Measurements from ENCODE around the gene C11orf98.
A peak's percentile ranks its signal among the peaks of the same experiment; 100 is the strongest.
"Not testable (repeated sequence)": the region's sequence is repeated elsewhere in the genome, so short reads cannot be mapped to it uniquely, and the experiment has no call there.

Gene C11orf98

DNA sequence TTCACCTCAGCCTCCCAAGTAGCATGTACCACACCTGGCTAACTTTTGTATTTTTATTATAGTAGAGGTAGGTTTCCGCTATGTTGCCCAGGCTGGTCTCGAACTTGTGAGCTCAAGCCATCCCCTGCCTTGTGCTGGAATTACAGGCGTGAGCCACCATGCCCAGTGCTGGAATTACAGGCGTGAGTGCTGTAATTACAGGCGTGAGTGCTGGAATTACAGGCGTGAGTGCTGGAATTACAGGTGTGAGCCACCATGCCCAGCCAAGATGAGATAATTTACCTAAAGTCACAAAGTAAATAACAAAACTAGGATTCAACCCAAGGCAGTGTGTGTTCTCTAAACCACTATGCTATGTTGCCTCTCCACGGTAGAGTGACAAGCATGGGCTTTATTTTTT lies 17.5 kb upstream of the C11orf98 start:
- DNase-seq (ENCODE audit: low read depth): no peak

DNA sequence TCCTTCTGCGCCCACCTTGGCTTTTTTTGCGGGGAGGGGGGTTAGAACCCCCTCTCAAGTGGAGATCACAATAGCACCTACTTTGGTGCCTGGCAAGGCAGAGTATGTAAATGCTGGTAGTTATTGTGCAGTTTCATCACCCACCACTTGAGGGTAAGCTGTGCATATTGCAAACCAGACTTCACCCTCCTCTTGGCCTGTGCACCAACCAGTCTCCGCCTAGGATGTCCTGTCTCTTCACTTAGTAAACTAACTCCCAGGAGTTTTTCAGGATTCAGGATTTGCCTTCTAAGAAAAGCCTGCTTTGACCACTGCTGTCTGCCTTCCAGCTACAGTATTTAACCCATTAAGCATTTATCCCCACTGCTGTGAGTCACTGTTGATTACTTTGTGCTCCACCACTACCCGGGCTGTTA lies 15.8 kb upstream of the C11orf98 start:
- DNase-seq (ENCODE audit: low read depth): no peak

DNA sequence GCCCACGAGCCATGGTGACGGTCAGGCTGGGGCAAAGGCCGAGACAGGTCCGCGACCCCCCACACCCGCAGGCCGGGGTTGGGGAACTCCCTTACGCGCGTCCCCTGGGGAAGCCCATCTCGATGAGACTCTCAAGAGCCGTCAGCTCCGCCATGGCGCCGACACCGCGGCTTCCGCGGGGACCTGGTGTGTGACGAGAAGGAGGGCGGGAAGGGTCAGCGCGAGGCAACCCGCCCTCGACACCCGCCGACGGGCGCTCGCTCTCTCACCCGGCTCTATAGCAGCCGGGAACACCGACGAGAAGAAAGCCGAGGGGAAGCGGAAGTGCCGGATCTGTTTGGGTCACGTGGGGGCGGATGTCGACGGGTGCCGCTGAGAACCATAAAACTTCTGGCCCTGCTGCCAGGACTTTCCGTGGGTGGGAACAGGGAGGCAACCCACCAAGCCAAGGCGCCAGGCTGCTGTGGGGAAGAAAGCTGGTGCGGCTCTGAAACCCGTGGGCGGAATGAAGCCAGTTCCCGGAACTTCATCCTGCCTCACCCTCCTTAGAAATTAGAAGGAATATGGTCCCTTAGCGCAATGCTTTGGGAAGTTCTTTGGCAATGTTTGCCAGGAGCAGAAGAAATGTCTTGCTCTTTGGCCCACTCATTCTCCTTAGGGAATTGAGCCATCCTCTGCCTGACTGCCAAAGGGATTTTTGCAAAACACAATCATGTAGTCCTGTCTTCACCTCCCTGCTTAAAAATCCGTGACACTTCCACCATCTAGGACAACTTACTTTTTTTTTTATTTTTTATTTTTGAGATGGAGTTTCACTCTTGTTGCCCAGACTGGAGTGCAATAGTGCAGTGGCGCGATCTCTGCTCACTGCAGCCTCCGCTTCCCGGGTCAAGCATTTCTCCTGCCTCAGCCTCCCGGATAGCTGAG lies 14.0 kb upstream of the C11orf98 start, which contains the start of gene UBXN1:
TSS of gene UBXN1 (minus strand) at position 304 of the 927 bp plus-strand sequence. CDS start at position 154, 150 bp downstream.
- peak; percentile 76 for DNase-seq (ENCODE audit: low read depth)

DNA sequence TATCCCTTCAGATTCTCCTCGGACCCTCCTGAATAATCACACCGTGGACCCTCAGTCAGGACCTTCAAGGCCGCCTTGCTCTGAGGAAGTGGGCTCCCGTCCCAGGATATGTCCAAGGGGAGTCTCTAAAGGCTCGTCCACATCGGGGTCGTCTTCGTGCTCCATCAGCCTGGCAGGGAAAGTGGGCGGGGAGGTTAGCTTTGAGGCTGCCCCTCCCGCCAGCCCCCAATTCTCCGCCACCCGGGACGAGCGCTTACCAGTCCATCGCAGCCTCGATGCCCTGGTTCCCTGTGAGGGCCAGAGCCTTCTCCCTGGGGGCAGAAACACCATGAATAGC lies 13.4 kb upstream of the C11orf98 start:
- DNase-seq (ENCODE audit: low read depth): no peak

DNA sequence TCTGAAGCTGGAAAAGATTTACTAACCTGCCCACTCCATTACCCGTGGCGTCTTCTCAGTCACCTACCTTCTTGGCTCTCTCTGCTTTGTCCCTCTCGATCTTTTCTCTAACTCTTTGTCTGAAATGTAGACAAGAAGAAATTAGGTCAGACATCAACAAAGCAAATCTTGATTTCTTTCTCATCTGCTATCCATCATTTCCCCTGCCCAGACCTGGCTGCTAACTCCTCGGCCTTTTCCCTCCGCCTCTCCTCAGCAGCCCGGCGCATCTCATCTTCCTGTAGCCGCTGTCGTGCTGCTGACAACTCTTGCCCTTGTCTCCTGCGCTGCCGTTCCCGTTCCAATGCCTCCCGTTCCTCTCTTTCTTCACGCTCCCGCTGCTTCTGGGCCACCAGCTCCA lies 12.7 kb upstream of the C11orf98 start:
- no peak for DNase-seq (ENCODE audit: low read depth)

DNA sequence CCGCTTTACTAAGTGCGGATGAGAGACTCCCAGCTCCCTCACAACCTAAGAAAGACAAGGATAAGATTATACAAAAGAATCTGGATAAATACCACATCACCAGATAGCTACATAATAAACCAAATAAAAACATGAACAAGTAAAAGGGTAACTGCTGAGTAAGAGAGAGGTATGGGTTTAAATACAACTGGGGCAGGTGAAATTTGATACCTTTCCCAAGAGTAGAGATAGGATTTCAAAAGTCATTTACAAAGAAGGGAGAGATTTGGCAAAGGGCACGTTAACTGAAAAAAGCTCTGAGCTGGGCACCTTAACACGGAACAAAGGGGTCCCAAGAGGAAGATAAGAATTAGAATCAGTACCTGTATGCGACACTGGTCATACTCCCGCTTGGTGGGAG lies 12.1 kb upstream of the C11orf98 start:
- no peak for DNase-seq (ENCODE audit: low read depth)

DNA sequence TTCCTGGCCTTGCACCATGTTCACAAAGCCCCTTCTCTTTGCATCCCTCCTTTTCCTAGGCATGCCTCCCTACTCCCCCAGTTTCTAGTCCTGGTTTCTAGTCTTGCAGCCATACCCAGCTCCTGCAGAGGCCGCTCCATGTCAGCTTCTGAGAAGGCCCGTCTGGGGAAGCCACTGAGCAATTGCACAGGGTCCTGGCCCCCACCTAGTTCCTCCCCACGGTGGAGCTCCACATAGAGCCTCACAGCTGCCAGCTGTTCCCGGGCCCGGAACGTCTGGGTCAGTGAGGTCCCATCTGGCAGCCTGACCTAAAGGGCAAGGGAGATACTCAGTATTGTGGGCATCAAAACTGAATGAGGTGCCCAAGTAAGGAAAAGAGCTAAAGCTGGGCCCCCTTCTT lies 11.7 kb upstream of the C11orf98 start:
- DNase-seq (ENCODE audit: low read depth): no peak

DNA sequence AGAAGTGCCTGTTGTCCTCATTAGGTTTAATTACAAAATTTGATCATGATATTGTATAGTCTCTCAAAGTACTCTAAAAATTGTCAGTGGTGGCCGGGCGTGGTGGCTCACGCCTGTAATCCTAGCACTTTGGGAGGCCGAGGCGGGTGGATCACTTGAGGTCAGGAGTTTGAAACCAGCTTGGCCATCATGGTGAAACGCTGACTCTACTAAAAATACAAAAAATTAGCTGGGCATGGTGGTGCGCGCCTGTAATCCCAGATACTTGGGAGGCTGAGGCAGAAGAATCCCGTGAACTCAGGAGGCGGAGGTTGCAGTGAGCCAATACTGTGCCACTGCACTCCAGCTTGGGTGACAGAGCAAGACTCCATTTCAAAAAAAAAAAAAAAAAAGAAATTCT lies 10.4 kb upstream of the C11orf98 start:
- not testable (repeated sequence) for DNase-seq (ENCODE audit: low read depth)

DNA sequence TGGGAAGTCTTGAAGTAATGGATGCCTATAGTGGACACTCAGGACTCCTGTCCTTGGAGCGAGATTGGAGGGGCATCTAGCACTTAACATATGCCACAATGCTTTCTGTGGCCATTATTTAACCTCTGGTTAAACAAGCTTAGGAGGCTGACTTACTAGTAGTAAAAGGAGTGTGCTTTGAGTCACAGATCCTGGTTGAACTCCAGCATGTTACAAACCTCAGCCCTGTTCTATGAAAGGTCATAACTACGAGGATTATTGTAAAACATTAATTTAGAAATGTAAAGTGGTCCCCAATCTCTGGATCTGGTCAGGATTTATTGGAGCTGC lies 8.2 kb upstream of the C11orf98 start:
- no peak for DNase-seq (ENCODE audit: low read depth)

DNA sequence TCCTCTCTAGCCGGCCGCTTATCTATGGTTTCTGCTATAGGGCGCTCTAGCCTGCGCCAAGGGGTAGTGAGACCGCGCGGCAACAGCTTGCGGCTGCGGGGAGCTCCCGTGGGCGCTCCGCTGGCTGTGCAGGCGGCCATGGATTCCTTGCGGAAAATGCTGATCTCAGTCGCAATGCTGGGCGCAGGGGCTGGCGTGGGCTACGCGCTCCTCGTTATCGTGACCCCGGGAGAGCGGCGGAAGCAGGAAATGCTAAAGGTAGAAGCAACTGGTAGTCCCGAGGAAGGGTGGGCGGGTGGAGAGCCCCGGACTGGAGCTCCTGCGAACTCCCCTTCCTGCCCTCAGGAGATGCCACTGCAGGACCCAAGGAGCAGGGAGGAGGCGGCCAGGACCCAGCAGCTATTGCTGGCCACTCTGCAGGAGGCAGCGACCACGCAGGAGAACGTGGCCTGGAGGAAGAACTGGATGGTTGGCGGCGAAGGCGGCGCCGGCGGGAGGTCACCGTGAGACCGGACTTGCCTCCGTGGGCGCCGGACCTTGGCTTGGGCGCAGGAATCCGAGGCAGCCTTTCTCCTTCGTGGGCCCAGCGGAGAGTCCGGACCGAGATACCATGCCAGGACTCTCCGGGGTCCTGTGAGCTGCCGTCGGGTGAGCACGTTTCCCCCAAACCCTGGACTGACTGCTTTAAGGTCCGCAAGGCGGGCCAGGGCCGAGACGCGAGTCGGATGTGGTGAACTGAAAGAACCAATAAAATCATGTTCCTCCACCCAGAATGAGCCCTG lies 6.8 kb upstream of the C11orf98 start, which contains the start of the genes LBHD1 and UQCC3:
TSS of gene LBHD1 (minus strand) at position 660 of the 782 bp plus-strand sequence. CDS start 2,236 bp downstream, outside the sequence.
TSS of gene UQCC3 (plus strand) at position 66 of the 782 bp plus-strand sequence. CDS start at position 139, 73 bp downstream.
- peak; percentile 54 for DNase-seq (ENCODE audit: low read depth)

DNA sequence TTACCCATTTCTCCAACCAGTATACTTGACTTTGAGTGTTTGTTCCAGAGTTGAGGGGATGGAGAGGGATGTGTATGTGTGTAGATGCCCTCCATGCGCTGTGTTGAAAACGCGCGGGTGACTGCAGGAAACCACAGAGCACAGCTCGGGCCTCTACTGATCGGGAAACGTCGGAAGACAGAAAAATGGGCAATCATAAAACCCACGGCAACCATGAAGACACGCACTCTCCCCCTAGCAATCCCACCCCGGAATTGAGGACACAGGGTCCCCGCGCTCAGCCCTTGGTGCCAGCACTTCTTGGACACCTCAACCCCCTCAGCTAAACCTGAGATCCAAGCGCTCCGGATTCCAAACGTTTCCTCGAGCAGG lies 6.2 kb upstream of the C11orf98 start:
- peak; percentile 24 for DNase-seq (ENCODE audit: low read depth)

DNA sequence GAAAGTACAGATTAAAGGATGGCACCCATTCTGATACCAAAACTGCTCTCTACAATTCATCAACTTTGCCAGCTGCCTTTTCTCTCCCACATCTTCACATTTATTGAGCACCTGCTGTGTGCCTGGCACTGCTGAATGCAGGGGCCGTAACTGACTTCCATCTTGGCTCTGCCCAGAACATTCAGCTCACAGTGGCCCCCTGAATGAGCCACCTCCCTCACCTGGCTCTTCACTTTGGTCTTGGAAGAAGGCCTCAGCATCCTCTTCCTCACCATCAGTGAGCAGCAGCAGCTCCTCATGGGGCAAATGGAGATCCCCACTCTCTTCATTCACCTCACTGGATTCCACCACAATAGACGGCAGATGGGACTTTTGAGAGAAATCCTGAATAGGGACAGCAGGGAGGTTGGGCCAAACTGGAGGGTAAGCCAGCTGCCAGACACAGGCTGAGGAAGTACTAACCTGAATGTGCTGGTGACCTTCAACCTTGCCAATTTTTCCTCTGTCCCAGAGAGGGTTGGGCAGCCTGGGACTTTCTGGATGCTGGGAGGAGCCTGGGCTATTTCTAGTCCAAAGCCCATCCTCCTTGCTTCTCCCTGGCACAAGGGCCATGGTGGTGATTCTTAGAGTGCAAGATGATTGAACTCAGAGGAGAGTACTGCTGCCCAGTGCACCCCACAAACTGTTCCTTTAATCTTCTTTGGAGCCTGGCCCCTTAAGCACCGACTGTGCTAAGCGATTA lies 4.6 kb upstream of the C11orf98 start:
- no peak for DNase-seq (ENCODE audit: low read depth)

DNA sequence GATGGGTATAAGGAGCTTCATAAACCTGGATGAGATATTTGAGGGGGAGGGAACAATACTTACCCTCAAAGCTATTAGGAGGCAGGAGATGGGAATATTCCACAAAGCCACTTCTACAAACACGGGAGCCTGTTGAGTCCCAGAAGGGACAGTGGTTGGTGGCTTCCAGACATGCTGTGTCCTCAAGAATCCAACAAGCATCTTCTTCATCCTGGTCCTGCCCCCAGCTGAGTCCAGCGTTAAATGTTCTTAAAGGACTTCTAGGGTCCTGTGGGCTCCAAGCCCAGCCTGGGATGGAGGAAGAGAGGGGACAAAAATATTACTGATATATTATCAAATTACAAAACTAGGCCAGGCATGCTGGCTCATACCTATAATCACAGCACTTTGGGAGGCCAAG lies 2.5 kb upstream of the C11orf98 start:
- no peak for DNase-seq (ENCODE audit: low read depth)

DNA sequence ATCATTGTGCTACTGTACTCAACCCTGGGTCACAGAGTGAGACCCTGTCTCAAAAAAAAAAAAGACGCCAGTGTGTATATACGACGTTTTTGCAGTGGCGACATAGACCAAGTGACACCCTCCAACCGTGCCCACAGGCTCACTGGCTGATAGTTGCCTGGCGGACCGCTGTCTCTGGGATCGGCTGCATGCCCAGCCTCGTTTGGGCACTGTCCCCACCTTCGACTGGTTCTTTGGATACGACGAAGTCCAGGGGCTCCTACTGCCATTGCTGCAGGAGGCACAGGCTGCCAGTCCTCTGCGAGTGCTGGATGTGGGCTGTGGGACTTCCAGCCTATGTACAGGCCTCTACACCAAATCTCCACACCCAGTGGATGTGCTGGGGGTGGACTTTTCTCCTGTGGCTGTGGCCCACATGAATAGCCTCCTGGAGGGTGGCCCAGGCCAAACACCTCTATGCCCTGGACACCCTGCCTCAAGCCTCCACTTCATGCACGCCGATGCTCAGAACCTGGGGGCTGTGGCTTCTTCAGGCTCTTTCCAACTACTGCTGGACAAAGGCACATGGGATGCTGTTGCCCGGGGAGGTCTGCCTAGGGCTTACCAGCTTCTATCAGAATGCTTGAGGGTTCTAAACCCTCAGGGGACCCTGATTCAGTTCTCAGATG lies 1.4 kb upstream of the C11orf98 start:
- DNase-seq (ENCODE audit: low read depth): no peak

DNA sequence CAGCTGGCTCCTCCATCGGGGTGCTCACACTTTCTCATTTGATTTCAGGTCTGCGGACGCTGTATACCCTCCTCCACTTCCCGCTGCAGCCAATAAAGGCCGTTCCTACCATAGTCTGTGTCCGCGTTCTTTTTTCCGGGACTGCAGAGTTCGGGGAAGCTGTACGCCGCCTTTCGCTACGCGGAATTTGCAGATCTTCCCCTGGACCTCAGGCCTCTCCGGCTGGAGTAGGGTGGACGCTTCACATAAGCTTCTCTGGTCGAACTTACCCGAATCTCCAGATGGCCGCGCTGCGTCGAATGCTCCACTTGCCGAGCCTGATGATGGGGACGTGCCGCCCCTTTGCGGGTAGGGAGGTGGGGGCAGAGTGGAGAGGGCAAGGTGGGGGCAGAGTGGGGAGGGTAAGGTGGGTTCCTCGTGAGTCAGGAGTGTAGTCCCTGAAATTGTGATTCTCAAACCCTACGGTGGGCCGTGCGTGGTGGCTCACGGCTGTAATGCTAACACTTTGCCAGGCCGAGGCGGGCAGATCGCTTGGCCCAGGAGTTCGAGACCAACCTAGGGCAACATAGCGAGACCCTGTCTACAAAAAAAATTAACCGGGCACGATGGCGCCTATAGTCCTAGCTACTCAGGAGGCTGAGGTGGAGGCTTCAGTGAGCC lies 719 bp upstream of the C11orf98 start:
- peak; percentile 48 for DNase-seq (ENCODE audit: low read depth)

DNA sequence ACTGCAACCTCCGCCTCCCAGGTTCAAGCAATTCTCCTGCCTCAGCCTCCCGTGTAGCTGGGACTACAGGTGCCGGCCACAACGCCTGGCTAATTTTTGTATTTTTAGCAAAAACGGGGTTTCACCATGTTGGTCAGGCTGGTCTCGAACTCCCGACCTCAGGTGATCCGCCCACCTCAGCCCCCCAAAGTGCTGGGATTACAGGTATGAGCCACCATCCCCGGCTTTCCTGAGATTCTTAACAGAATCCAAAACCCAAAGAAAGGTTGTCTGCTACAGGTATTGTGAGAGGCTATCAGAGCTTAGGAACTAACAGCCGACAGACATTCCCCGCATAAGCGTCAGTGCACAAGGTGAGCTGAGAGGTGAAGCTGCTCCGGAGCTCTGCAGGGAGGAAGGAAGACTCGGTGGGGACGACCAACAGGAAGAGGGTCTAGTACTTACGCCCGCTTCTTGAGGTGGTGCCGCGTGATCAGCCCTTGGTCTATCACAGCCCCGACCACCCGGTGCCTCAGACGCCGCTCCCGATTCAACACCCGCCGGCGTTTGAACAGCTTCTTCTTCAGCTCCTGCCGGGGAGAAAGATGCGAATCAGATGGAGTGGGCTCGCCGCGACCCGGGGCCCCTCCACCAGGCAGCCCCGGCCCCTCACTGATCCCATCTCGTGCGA lies 470 bp downstream of the C11orf98 start:
- peak; percentile 36 for DNase-seq (ENCODE audit: low read depth)

DNA sequence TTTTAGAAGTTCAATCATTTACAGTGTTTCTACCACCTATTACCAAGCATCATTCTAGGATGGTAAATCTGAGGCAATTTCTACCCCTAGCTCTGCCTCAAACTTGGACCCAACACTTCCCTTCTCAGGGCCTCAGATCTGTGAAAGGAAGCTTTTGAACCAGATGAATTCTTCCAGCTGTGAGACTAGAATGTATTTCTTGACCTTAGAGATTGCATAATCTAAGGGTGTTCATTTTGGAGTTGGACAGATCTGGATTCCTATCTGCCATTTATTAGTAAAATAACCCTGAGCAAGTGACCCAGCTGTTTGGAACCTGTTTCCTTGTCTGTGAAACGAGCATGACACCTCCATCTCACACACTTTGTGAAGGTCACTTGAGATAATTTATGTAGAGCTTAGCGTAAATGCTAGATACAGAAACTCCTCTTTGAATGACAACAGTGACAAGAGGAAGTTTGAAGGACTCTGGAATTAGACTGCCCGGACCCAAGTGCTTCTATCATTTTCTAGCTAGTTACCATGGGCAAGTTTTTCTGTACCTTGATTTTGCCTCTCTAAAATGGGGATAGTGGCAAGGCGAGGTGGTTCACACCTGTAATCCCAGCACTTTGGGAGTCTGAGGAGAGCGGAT lies 8.1 kb downstream of the C11orf98 start:
- DNase-seq (ENCODE audit: low read depth): no peak

DNA sequence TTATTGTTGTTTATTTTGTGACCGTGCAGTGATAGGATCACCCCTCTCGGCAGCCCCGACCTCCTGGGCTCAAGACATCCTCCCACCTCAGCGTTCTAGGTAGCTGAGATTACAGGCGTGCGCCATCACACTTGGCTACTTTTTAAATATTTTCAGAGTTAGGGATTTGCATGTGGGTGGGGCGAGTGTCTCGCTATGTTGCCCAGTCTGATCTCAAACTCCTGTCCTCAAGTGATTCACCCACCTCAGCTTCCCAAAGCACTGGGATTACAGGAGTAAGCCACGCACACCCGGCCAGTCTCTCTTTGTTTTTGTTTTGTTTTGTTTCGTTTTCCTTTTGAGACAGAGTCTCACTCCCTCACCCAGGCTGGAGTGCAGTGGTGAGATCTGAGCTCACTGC lies 10.7 kb downstream of the C11orf98 start:
- no peak for DNase-seq (ENCODE audit: low read depth)

DNA sequence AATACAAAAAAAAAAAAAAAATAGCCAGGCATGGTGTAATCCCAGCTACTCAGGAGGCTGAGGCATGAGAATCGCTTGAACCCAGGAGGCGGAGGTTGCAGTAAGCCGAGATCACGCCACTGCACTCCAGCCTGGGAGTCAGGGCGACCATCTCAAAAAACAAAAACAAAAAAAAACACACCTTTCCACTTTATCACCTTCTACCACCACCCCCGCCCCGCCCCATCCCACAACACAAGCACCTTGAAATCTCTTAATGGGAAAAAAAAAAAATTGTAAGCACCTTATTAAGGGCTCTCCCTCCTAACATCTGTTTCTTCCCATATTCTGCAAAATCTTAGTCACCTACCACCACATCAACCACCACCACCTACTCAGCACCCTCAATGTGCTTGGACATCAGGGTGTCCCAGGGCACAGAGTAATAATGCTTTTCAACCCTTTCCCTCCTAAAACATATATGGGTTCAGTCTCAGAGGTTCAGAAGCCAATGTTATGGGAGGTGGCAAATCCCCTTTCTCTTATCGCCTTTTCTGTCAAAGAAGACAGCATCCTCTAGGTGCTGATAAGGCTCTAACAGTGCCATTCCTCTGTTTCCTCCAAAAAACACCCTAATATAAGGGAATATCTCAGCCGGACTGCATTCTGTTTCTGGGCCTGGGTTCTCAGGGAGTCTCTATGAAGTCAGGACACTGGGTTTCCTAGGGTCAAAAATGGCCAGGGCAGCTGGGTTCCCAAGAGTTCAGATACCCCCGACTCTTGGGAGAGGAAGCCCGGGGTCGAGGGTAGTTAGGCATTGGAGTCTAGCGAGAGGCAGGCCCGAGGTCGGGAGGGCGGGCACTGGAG lies 12.6 kb downstream of the C11orf98 start:
- no peak for DNase-seq (ENCODE audit: low read depth)
